KMS-11 (cell line): Measurements from ENCODE around the gene COG4.
A peak's percentile ranks its signal among the peaks of the same experiment; 100 is the strongest.

Source experiments
- H2AFZ ChIP-seq: fragments of 200-600 bp; sonication (generic); 2 replicates; pipeline ENCODE4 v1.6.1; 2016; ENCODE audit warnings: antibody characterized with exemption, mixed run types, low read depth
- H3K27ac ChIP-seq: fragments of 200-600 bp; sonication (generic); 2 replicates; pipeline ENCODE4 v1.6.1; 2016; ENCODE audit warnings: mild to moderate bottlenecking, mixed run types
- H3K27me3 ChIP-seq: fragments of 200-600 bp; sonication (generic); 2 replicates; pipeline ENCODE4 v1.6.1; 2017; ENCODE audit warnings: mild to moderate bottlenecking, low read depth, mixed run types, moderate library complexity; ENCODE audit not compliant: insufficient read depth
- H3K36me3 ChIP-seq: fragments of 200-600 bp; sonication (generic); 2 replicates; pipeline ENCODE4 v1.6.1; 2017; ENCODE audit warnings: mild to moderate bottlenecking, mixed run types; ENCODE audit not compliant: insufficient read depth
- H3K4me1 ChIP-seq: fragments of 200-600 bp; sonication (generic); 2 replicates; pipeline ENCODE4 v1.6.1; 2016; ENCODE audit warnings: mild to moderate bottlenecking, low read depth, mixed run types; ENCODE audit not compliant: poor library complexity, severe bottlenecking
- H3K4me2 ChIP-seq: fragments of 200-600 bp; sonication (generic); 2 replicates; pipeline ENCODE4 v1.7.0; 2016; ENCODE audit warnings: mild to moderate bottlenecking, mixed run types
- H3K4me3 ChIP-seq: fragments of 200-600 bp; sonication (generic); IDR thresholded peaks from 2 replicates; pipeline ENCODE4 v1.6.1; 2017; ENCODE audit warnings: low read depth, low read length, mixed read lengths; ENCODE audit not compliant: insufficient read depth
- H3K79me2 ChIP-seq: fragments of 200-600 bp; sonication (generic); 2 replicates; pipeline ENCODE4 v1.6.1; 2016; ENCODE audit warnings: low read depth, mixed run types; ENCODE audit not compliant: insufficient read depth
- H3K9ac ChIP-seq: fragments of 200-600 bp; sonication (generic); 2 replicates; pipeline ENCODE4 v1.6.1; 2016; ENCODE audit warnings: mild to moderate bottlenecking, mixed run types
- H4K20me1 ChIP-seq: fragments of 200-600 bp; sonication (generic); 2 replicates; pipeline ENCODE4 v1.6.1; 2016; ENCODE audit warnings: mild to moderate bottlenecking, mixed run types; ENCODE audit not compliant: insufficient read depth
- CTCF ChIP-seq: fragments of 200-600 bp; sonication (generic); conservative IDR thresholded peaks from 2 replicates; pipeline ENCODE4 v1.6.1; 2017; ENCODE audit warnings: low read depth, mild to moderate bottlenecking, antibody characterized with exemption, low read length, moderate library complexity, mixed read lengths

The COG4 gene

GRCh38 chr16:70444249-70445063 lies 78.9 kb downstream of the COG4 start:
- H3K79me2 ChIP-seq = no peaks in the 10 kb centered on the region
- no peaks in the 10 kb centered on the region for H3K27me3 ChIP-seq
- H3K9ac ChIP-seq = no peak overlapping the region
- no peak overlapping the region for H2AFZ ChIP-seq
- H3K4me3 ChIP-seq = no peak overlapping the region
- peaks cover 7% of the 10 kb centered on the region for H3K4me1 ChIP-seq
- TF ChIP-seq CTCF = no peak
- no peak overlapping the region for H3K27ac ChIP-seq
- H3K4me2 ChIP-seq = no peak overlapping the region
- no peaks in the 10 kb centered on the region for H3K36me3 ChIP-seq
- no peaks in the 10 kb centered on the region for H4K20me1 ChIP-seq

GRCh38 chr16:70442344-70442743 lies 81.0 kb downstream of the COG4 start:
- TF ChIP-seq CTCF = no peak

GRCh38 chr16:70441406-70441990 lies 81.9 kb downstream of the COG4 start:
- TF ChIP-seq CTCF = no peak
- peaks cover 20% of the 10 kb centered on the region for H3K4me1 ChIP-seq
- peaks cover 19% of the 10 kb centered on the region for H3K79me2 ChIP-seq
- no peak overlapping the region for H2AFZ ChIP-seq
- H3K27ac ChIP-seq = no peak overlapping the region
- no peaks in the 10 kb centered on the region for H3K27me3 ChIP-seq
- H3K36me3 ChIP-seq = no peaks in the 10 kb centered on the region
- H4K20me1 ChIP-seq = no peaks in the 10 kb centered on the region
- no peak overlapping the region for H3K4me3 ChIP-seq
- H3K4me2 ChIP-seq = no peak overlapping the region
- H3K9ac ChIP-seq = no peak overlapping the region

More at GRCh38 chr16:70442344-70442743, 81.0 kb downstream of the COG4 start:
- H4K20me1 ChIP-seq = no peaks in the 10 kb centered on the region
- H3K27me3 ChIP-seq = no peaks in the 10 kb centered on the region
- H3K27ac ChIP-seq = no peak overlapping the region
- H3K4me1 ChIP-seq = peaks cover 12% of the 10 kb centered on the region
- no peak overlapping the region for H3K9ac ChIP-seq
- no peak overlapping the region for H3K4me2 ChIP-seq
- H2AFZ ChIP-seq = no peak overlapping the region
- no peak overlapping the region for H3K4me3 ChIP-seq
- H3K36me3 ChIP-seq = no peaks in the 10 kb centered on the region
- H3K79me2 ChIP-seq = peaks cover 11% of the 10 kb centered on the region

GRCh38 chr16:70440009-70440692 lies 83.2 kb downstream of the COG4 start:
- Histone ChIP-seq H3K4me3 (no peak overlapping the region), H2AFZ (peak overlapping the region; percentile 97; the same call in 1 of the 2 replicates), H3K9ac (no peak overlapping the region), H4K20me1 (no peaks in the 10 kb centered on the region), H3K4me2 (peak overlapping the region; percentile 82; the same call in 1 of the 2 replicates), H3K27me3 (no peaks in the 10 kb centered on the region), H3K36me3 (no peaks in the 10 kb centered on the region), H3K79me2 (peaks cover 30% of the 10 kb centered on the region), H3K27ac (no peak overlapping the region), H3K4me1 (peaks cover 32% of the 10 kb centered on the region)
- no peak for TF ChIP-seq CTCF
